AG04449 (cell line): ENCODE data around the gene PNKD.

ENCODE experiments used
- CTCF ChIA-PET: fragments of 350-600 bp; formaldehyde crosslinking; extraction: SDS; loops from one replicate; lab custom pipeline; 2021; ENCODE audit warnings: antibody characterized with exemption; lab: Yijun Ruan, JAX
- POLR2A ChIA-PET: fragments of 400-600, 350-600 bp; formaldehyde crosslinking; extraction: SDS; loops from one replicate; lab custom pipeline; 2020; ENCODE audit warnings: antibody characterized with exemption, inconsistent platforms; lab: Yijun Ruan, JAX
- DNase-seq: peaks from one replicate; pipeline ENCODE4 v3.0.0-alpha.2; 2010; ENCODE audit warnings: low read depth, low spot score
- H3K4me3 ChIP-seq: 2 replicates; pipeline ENCODE4 v1.5.1; 2011; ENCODE audit warnings: low read depth, mild to moderate bottlenecking, control low read depth, low read length
- TF ChIP-seq, protein P1 (sequence below): IDR thresholded peaks from one replicate; pipeline ENCODE4 v1.5.1; 2011; ENCODE audit warnings: mild to moderate bottlenecking, moderate library complexity, low read length, control low read depth, inconsistent platforms; ENCODE audit not compliant: insufficient read depth; ENCODE audit errors: missing control alignments

Gene PNKD

DNA sequence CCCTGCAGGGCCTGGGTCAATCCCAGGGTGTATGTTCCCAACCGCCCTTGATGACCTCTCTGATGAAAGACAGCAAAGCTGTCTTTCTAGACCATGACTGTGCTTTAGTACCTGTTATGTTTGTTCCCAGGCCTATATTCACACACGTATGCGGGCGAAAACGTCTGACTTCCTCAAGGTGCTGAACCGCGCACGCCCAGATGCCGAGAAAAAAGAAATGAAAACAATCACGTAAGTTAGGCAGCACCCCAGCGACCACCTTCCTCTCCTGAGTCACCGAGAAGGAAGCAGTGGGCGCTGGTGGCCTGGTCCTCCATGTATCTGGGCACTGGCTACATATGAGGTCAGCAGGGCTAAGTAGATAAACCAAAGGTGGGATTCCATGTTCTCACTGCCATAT lies 20.6 kb upstream of the PNKD start:
- POLR2A ChIA-PET = no interaction called here
- CTCF ChIA-PET = no interaction called here

DNA sequence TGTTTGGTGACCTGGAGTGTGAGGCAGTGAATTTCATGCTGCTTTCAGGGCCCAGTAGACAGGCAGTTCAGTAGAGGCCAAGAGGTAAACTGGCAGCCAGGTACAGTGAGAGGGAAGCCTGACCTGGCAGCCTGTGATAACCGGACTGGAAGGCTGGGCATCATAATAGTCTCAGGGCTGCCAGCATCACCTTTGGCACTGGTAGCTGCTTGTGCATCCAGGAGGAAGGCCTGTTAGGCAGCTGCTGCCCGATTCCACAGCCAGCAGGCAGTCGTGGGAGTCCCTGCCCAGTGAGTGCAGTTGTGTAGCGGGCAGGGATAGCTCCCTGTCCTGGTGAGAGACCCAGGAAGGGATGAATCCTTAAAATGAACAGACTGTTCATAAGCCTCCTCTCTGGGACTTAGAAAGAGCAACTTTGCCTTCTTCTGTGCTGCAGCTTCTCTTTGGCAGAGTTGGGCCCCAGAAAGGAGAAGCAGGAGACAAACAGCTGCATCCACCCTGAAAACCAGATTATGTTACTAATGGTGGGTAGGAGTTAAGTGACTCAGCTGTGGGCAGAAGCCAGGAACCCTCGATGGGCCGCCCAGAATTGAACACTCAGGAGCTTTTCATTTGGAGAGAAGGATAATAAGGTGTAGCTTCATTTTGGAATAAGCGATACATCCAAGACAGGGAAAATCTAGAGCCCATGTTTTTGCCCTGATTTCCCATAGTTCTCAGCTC lies 17.6 kb upstream of the PNKD start:
- DNase-seq = no peak
- CTCF ChIA-PET = interaction anchor here (1.7 to 7.8 kb wide), 2 partner anchors 9 kb away, joined by 7 to 75 read pairs; partner anchors contain the start of gene GPBAR1
- H3K4me3 ChIP-seq = no peak overlapping the region
- TF ChIP-seq, protein P1, sequence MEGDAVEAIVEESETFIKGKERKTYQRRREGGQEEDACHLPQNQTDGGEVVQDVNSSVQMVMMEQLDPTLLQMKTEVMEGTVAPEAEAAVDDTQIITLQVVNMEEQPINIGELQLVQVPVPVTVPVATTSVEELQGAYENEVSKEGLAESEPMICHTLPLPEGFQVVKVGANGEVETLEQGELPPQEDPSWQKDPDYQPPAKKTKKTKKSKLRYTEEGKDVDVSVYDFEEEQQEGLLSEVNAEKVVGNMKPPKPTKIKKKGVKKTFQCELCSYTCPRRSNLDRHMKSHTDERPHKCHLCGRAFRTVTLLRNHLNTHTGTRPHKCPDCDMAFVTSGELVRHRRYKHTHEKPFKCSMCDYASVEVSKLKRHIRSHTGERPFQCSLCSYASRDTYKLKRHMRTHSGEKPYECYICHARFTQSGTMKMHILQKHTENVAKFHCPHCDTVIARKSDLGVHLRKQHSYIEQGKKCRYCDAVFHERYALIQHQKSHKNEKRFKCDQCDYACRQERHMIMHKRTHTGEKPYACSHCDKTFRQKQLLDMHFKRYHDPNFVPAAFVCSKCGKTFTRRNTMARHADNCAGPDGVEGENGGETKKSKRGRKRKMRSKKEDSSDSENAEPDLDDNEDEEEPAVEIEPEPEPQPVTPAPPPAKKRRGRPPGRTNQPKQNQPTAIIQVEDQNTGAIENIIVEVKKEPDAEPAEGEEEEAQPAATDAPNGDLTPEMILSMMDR = no peak
- POLR2A ChIA-PET = interaction anchor here (0.7 kb wide), 1 partner anchor 123 kb away, joined by 3 read pairs; no protein-coding TSS in a partner anchor

More for the DNA sequence above, 20.6 kb upstream of the PNKD start:
- TF ChIP-seq, protein P1 = no peak
- no peak for DNase-seq
- H3K4me3 ChIP-seq = no peak overlapping the region

DNA sequence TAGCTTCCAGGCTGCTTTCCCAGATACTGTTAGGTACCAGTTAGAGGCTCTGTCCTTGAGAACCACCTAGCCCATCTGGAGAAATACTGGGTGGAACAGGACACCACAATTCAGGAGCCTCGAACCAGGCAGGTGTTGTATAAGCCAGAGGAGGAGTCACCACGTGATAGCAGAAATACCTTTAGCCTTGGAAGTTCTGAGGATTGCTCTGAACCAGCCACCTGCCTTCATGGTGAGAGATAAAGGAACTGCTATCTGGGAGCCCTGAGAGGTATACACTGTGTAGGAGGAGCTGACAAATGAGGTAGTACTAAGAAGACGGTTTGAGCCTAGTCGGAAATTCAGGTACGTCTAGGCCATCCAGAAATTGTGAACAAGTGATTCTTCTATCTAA lies 17.1 kb upstream of the PNKD start:
- ChIA-PET POLR2A (interaction anchor here (0.7 kb wide), 1 partner anchor 124 kb away, joined by 3 read pairs; no protein-coding TSS in a partner anchor), CTCF (interaction anchor here (1.1 to 7.8 kb wide), 5 partner anchors 8 to 68 kb away, joined by 4 to 75 read pairs (median 6); partner anchors contain the start of gene GPBAR1)
- H3K4me3 ChIP-seq = no peak overlapping the region
- no peak for DNase-seq
- TF ChIP-seq, protein P1 = no peak

DNA sequence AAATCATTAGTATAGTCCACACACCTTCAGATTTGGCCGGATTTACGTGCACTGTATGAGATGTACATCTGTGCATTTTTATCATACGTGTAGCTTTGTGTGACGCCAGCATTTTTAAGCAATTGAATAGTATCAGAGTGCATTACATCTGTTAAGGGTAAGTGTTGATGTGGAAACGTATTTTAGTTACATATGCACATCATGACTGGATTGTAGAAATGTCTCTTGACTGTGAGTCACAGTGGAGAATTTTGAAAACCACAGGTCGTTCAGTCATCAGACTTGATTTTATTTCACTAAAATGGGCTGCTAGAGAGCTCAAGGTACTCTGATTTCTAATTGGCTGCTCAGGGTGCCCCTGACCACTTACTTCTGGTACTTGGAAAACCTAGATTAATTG lies 14.9 kb upstream of the PNKD start:
- TF ChIP-seq, protein P1 = no peak
- ChIA-PET POLR2A (interaction anchor here (1.2 kb wide), 1 partner anchor 15 kb away, joined by 5 read pairs; the partner anchor contains the start of genes AAMP and PNKD), CTCF (interaction anchor here (1.0 to 7.8 kb wide), 6 partner anchors 12 to 70 kb away, joined by 3 to 75 read pairs (median 6); partner anchors contain the start of genes AAMP and PNKD)
- peak; percentile 14 for DNase-seq
- H3K4me3 ChIP-seq = no peak overlapping the region

DNA sequence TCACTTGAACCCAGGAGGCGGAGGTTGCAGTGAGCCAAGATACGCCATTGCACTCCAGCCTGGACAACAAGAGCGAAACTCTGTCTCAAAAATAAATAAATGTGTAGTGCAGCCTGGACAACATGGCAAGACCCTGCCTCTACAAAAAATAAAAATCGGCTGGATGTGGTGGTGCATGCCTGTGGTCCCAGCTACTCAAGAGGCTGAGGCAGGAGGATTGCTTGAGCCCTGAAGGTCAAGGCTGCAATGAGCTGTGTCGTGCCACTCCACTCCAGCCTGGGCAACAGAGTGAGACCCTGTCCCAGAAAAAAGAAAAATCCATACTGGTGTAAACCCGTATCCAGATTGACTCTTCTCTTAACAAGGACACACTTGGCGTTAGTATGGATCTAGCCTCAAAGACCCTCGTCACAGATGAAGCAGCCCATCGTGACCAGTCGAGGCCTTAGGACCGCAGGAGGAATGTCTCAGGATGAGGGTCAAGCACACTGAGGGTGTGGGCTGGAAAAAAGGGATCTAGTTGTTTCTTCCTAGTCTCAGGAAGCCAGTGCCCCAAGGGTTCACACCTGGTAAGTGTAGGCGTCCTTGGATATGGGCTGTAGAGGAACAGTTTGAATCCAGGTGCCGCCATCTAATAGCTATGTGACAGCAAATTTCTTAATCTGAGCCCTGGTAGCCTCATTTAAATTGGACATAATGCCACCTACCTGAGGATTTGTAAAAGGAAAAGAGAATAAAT lies 13.5 kb upstream of the PNKD start:
- POLR2A ChIA-PET = no interaction called here
- CTCF ChIA-PET = interaction anchor here (0.6 to 7.8 kb wide), 14 partner anchors 8 to 69 kb away, joined by 3 to 75 read pairs (median 5); partner anchors contain the start of genes AAMP, ARPC2 and PNKD
- no peak overlapping the region for H3K4me3 ChIP-seq
- no peak for DNase-seq
- TF ChIP-seq, protein P1 = no peak
